ENCODE data around the gene ASTN2. TPM values are rescaled to one million over a fixed set of nuclear protein-coding genes. Genes with fewer than 3 reads are reported as not detected.

Gene ASTN2
- total and polyA plus RNA-seq, 2 experiments from 2014 or later, result 7.0 to 24.6 TPM

- Mint-ChIP-seq H3K27me3 (ENCODE audit: insufficient read depth, low read depth, poor library complexity) (no peaks in the 10 kb centered on the region), H3K9me3 (peaks cover 37% of the 10 kb centered on the region), H3K36me3 (ENCODE audit: low read depth) (peaks cover 27% of the 10 kb centered on the region), H3K27ac (no peak overlapping the region), H3K4me3 (no peak overlapping the region), H3K4me1 (peaks cover 3% of the 10 kb centered on the region; the same call in 1 of the 3 replicates)
- no peak for ATAC-seq
- H3K79me2 ChIP-seq (replicated peaks; ENCODE audit: insufficient read depth), result no peaks in the 10 kb centered on the region
- H3K36me3 ChIP-seq (ENCODE audit: insufficient read depth), result peaks cover 18% of the 10 kb centered on the region
- H4K20me1 ChIP-seq (replicated peaks; ENCODE audit: insufficient read depth), result no peaks in the 10 kb centered on the region
- no peaks in the 10 kb centered on the region for H3K9me2 ChIP-seq (ENCODE audit: insufficient read depth)
- H3K27me3 ChIP-seq (ENCODE audit: insufficient read depth), result no peaks in the 10 kb centered on the region
- DNase-seq (ENCODE audit: low spot score), result no peak
- H3K4me2 ChIP-seq, result no peak overlapping the region
- H2AFZ ChIP-seq, result no peak overlapping the region
- H3K4me1 ChIP-seq (ENCODE audit: insufficient read depth), result no peaks in the 10 kb centered on the region
- TF ChIP-seq ZNF462 (CRISPR knock-in tag; IDR thresholded peaks at IDR 0.05) (no peak), ZNF114 (CRISPR knock-in tag; IDR thresholded peaks at IDR 0.05) (no peak), EZH2 (IDR thresholded peaks at IDR 0.05; ENCODE audit: low read depth, unreplicated experiment) (no peak), STAT1 (IDR thresholded peaks at IDR 0.05; ENCODE audit: unreplicated experiment) (no peak), REST (IDR thresholded peaks at IDR 0.05; ENCODE audit: unreplicated experiment) (no peak), NANOG (IDR thresholded peaks at IDR 0.05; ENCODE audit: borderline replicate concordance) (no peak)
- no peak overlapping the region for H3K27ac ChIP-seq (ENCODE audit: low read depth)
- H3F3A ChIP-seq (replicated peaks; ENCODE audit: low read depth), result no peaks in the 10 kb centered on the region
- no peak overlapping the region for H3K4me3 ChIP-seq
Observed at GRCh38 chr9:116873937-116874914, 540.6 kb downstream of the ASTN2 start.

Measured in GM23338 (cell line).